Right lobe of liver (tissue), 4 donors: Measurements from ENCODE around the gene CDC45.

Source experiments
- POLR2A ChIP-seq: fragments of 450-650 bp; IDR thresholded peaks from one replicate; pipeline ENCODE4 v1.6.1; 2017; ENCODE audit warnings: antibody characterized with exemption, mild to moderate bottlenecking
- TF ChIP-seq, protein P1 (sequence below), 4 donors: fragments of 200-600 bp in 3 of 4; fragments of 450-650 bp in 1 of 4; IDR thresholded peaks; one replicate each; pipeline versions ENCODE4 v1.5.1 to v1.8.0; 2016 to 2022; ENCODE audit warnings: antibody characterized with exemption in 4 of 4, mild to moderate bottlenecking in 2 of 4
- donor health status: DM: no; HTN: no; CAD: no.
- donor health status: DM: no; HTN: no; CAD: no.
- donor health status: DM: no; HTN: yes; CAD: no.

DNA sequence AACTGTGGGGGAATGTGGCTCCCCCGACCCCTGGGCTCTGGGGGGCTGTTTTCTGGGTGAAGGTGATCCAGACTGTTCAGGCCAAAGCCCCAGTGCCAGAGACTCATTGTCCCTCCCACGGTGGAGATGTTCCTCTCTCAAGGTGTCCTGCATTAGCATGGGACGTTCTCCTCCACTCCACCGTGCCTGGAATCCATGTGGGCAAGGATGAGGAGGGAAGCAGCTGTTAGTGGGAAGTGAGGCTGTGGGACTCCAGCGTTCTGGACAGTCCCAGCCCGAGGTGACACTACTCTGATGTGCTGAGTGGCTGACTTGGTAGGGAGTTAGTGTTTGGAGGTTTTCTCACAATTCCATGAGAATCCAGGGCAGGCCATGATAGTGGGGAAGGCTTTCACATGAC is 75.9 kb downstream of the CDC45 start:
- TF ChIP-seq, protein P1, sequence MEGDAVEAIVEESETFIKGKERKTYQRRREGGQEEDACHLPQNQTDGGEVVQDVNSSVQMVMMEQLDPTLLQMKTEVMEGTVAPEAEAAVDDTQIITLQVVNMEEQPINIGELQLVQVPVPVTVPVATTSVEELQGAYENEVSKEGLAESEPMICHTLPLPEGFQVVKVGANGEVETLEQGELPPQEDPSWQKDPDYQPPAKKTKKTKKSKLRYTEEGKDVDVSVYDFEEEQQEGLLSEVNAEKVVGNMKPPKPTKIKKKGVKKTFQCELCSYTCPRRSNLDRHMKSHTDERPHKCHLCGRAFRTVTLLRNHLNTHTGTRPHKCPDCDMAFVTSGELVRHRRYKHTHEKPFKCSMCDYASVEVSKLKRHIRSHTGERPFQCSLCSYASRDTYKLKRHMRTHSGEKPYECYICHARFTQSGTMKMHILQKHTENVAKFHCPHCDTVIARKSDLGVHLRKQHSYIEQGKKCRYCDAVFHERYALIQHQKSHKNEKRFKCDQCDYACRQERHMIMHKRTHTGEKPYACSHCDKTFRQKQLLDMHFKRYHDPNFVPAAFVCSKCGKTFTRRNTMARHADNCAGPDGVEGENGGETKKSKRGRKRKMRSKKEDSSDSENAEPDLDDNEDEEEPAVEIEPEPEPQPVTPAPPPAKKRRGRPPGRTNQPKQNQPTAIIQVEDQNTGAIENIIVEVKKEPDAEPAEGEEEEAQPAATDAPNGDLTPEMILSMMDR (IDR thresholded peaks at IDR 0.05) = no peak
- TF ChIP-seq POLR2A = no peak
